Right lobe of liver (tissue), 6 donors: ENCODE data around the gene MFAP3. TPM values are rescaled to one million over a fixed set of nuclear protein-coding genes. Genes with fewer than 3 reads are reported as not detected.

Experiments
- ATAC-seq, 4 donors: fragments of 200-7000 bp; cut with Tn5 transposase; one replicate each; pipeline ENCODE4 v1.9.1; 2020; ENCODE audit warnings: mild to moderate bottlenecking in 4 of 4, moderate library complexity in 4 of 4
- DNase-seq, 3 donors: peaks; one replicate each; pipeline ENCODE4 v3.0.0-alpha.2; 2020
- H3K27ac ChIP-seq, 3 donors: fragments of 200-600 bp; one replicate each; pipeline ENCODE4 v1.8.0; 2022
- H3K27me3 ChIP-seq, 2 donors: fragments of 200-600 bp; one replicate each; pipeline ENCODE4 v1.8.0; 2022
- H3K36me3 ChIP-seq, 4 donors: fragments of 200-600 bp; sonication (generic) in 1 of 4; one replicate each; pipeline versions ENCODE4 v1.5.1 to v1.8.0; 2017 to 2022; ENCODE audit warnings: control low read depth in 1 of 4
- H3K4me1 ChIP-seq, 4 donors: fragments of 200-600 bp; sonication (generic) in 1 of 4; one replicate each; pipeline versions ENCODE4 v1.5.1 to v1.8.0; 2017 to 2022; ENCODE audit warnings: control low read depth in 1 of 4
- H3K4me3 ChIP-seq, 3 donors: fragments of 200-600 bp; one replicate each; pipeline ENCODE4 v1.8.0; 2022
- H3K9me3 ChIP-seq, 4 donors: fragments of 200-600 bp; sonication (generic) in 1 of 4; one replicate each; pipeline versions ENCODE4 v1.5.1 to v1.8.0; 2017 to 2022; ENCODE audit warnings: control low read depth in 1 of 4
- POLR2A ChIP-seq: fragments of 450-650 bp; IDR thresholded peaks from one replicate; pipeline ENCODE4 v1.6.1; 2017; ENCODE audit warnings: antibody characterized with exemption, mild to moderate bottlenecking
- WGBS: methylation state at CpG from one replicate; pipeline ENCODE4 v1.1.6; 2018; ENCODE audit warnings: low coverage, low lambda C conversion rate; ENCODE audit not compliant: insufficient coverage; ENCODE audit errors: missing lambda C conversion rate; 5-methylcytosine and 5-hydroxymethylcytosine counted together
- intact Hi-C, 2 donors: fragments of 100-400 bp; cut with DNase I; formaldehyde crosslinking; loops; one replicate each; pipeline versions ENCODE4 v1.11.2 to v1.14.1; 2022
- total RNA-seq, 6 experiments: library from RNA; depleted of rRNA in 2 of 6; stranded (reverse); fragments of >200 nt in 2 of 6; fragmentation: NEBNext Ultra II Directional in 3 of 6; extraction: Animal tissue kit (Norgen Biotek cat#: 25700) in 3 of 6; gene quantifications; one replicate each; pipeline versions ENCODE4 v1.1.0 to v1.2.4, GENCODE V29; 2016 to 2023
- TF ChIP-seq, protein P1 (sequence below), 4 donors: fragments of 200-600 bp in 3 of 4; fragments of 450-650 bp in 1 of 4; IDR thresholded peaks; one replicate each; pipeline versions ENCODE4 v1.5.1 to v1.8.0; 2016 to 2022; ENCODE audit warnings: antibody characterized with exemption in 4 of 4, mild to moderate bottlenecking in 2 of 4
- donor health status: DM: no; HTN: yes; CAD: no.
- donor health status: DM: no; HTN: no; CAD: no.
- donor health status: DM: no; HTN: no; CAD: no.
- donor health status: DM: no; HTN: yes; CAD: no.
- donor health status: DM: no; HTN: yes; CAD: no.

MFAP3 gene
- total RNA-seq, 6 experiments from 2014 or later: 14.8 to 29.8 (median 16.1) TPM

DNA sequence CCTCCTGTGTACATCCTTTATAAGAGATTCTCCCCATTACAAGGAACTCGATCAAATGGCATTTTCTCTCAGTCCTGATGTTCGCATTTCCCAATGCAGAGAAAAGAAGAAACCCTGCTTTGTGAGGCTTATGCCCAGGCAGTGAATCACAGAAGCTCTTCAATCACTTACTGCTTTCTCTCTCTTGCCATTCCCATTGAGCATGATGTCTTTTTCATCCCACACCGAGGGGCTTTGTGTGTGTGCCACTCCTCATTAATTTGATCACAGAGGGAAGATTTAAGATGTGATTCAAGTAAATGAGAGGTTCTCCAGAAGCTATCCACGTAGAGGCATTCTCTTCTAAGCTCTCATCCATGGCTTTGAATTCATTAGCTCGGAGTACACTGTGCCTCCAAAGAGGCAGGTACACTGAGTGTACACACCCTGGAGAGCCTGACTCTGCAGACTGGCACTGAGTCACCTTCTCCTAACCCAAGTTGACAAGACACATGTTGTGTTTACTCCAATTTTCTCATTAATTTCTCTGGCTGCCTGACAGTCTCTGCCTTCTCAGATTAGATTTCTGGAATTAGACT is 45.4 kb downstream of the MFAP3 start:
- Histone ChIP-seq H3K9me3 (no peaks in the 10 kb centered on the region), H3K27me3 (no peaks in the 10 kb centered on the region), H3K4me1 (no peaks in the 10 kb centered on the region), H3K27ac (no peak overlapping the region), H3K36me3 (no peaks in the 10 kb centered on the region), H3K4me3 (no peak overlapping the region)
- intact Hi-C loops: loop anchor here in 1 of 2 donors (10.0 kb wide), 1 partner anchor 101 kb away; no protein-coding TSS in a partner anchor
- no peak for DNase-seq
- WGBS: 84% methylated on average over 4 of the region's 5 CpGs
- TF ChIP-seq POLR2A: no peak
- TF ChIP-seq, protein P1, sequence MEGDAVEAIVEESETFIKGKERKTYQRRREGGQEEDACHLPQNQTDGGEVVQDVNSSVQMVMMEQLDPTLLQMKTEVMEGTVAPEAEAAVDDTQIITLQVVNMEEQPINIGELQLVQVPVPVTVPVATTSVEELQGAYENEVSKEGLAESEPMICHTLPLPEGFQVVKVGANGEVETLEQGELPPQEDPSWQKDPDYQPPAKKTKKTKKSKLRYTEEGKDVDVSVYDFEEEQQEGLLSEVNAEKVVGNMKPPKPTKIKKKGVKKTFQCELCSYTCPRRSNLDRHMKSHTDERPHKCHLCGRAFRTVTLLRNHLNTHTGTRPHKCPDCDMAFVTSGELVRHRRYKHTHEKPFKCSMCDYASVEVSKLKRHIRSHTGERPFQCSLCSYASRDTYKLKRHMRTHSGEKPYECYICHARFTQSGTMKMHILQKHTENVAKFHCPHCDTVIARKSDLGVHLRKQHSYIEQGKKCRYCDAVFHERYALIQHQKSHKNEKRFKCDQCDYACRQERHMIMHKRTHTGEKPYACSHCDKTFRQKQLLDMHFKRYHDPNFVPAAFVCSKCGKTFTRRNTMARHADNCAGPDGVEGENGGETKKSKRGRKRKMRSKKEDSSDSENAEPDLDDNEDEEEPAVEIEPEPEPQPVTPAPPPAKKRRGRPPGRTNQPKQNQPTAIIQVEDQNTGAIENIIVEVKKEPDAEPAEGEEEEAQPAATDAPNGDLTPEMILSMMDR (IDR thresholded peaks at IDR 0.05): no peak
- ATAC-seq: no peak

DNA sequence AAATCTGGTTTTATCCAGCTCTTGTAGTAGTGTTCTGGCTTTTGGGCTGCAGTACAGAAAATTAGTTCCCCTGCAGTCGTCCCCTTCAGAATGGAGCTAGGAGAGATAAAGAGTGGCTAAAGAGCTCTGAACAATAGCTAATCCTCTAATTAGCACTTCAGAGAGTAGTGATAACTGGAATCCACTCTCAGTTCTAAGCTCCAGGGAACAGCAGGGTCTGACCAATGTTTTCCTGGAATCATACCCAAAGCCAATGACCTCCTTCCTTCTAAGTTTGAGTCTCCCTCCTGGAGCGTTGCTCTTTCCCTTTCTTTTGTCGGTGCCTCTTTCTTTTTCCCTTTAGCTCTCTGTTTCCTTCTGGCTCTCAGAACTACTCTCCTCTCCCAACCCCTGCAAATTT is 47.4 kb downstream of the MFAP3 start:
- no peaks in the 10 kb centered on the region for H3K27me3 ChIP-seq
- ATAC-seq (no peak), DNase-seq (no peak)
- no peak overlapping the region for H3K4me3 ChIP-seq
- no peaks in the 10 kb centered on the region for H3K4me1 ChIP-seq
- H3K9me3 ChIP-seq: no peaks in the 10 kb centered on the region
- 53% methylated on average over 3 of the region's 3 CpGs for WGBS
- no peaks in the 10 kb centered on the region for H3K36me3 ChIP-seq
- intact Hi-C loops: loop anchor here in 1 of 2 donors (10.0 kb wide), 1 partner anchor 99 kb away; no protein-coding TSS in a partner anchor
- TF ChIP-seq, protein P1 (IDR thresholded peaks at IDR 0.05): no peak
- TF ChIP-seq POLR2A: no peak
- no peak overlapping the region for H3K27ac ChIP-seq

DNA sequence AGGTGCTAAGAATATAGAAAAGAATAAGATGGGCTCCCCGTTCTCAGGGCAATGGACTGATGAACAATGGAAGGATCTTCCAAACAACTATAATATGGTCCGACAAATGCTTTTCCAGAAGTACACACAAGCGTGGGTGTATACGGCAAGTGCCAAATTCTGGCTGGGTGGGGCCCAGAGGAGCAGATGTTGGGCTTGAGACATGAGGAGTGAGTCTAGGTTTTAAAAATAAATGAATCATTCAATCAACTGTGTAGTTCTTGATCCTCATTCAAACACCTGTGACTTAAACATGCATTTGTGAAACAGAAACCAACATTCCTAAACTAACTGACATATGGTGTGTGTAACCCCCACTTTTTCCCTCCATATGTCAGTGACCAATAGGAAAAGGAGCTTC is 47.9 kb downstream of the MFAP3 start:
- Histone ChIP-seq H3K4me3 (no peak overlapping the region), H3K36me3 (no peaks in the 10 kb centered on the region), H3K27ac (no peak overlapping the region), H3K27me3 (no peaks in the 10 kb centered on the region), H3K4me1 (no peaks in the 10 kb centered on the region), H3K9me3 (no peaks in the 10 kb centered on the region)
- no peak for TF ChIP-seq POLR2A
- TF ChIP-seq, protein P1 (IDR thresholded peaks at IDR 0.05): no peak
- 73% methylated on average over 4 of the region's 4 CpGs for WGBS
- DNase-seq (no peak), ATAC-seq (no peak)
- intact Hi-C loops: loop anchor here in 1 of 2 donors (10.0 kb wide), 1 partner anchor 98 kb away; no protein-coding TSS in a partner anchor

DNA sequence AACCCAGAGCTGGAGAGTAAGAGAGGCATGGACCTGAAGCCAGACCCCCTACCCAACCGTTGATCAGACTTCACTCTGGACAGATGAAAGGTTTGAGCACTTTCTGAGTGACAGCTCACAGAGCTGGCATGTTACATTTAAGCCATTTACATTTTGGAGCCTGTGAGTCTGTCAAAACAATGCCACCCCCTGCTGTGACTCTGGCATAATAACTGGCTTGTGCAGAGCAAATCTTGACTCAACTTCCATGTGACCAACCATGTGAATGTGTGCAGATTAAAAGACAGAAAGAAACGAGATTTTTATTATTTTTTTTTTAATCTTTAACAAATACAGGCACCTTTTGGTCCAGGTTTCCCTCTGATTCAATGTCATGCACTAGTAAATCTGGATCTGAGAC is 48.5 kb downstream of the MFAP3 start:
- no peak overlapping the region for H3K4me3 ChIP-seq
- WGBS: 11% methylated on average over 2 of the region's 2 CpGs
- ATAC-seq (no peak), DNase-seq (no peak)
- no peaks in the 10 kb centered on the region for H3K4me1 ChIP-seq
- no peak overlapping the region for H3K27ac ChIP-seq
- no peaks in the 10 kb centered on the region for H3K27me3 ChIP-seq
- intact Hi-C loops: loop anchor here in 1 of 2 donors (10.0 kb wide), 1 partner anchor 98 kb away; no protein-coding TSS in a partner anchor
- no peaks in the 10 kb centered on the region for H3K36me3 ChIP-seq
- no peaks in the 10 kb centered on the region for H3K9me3 ChIP-seq
- TF ChIP-seq, protein P1 (IDR thresholded peaks at IDR 0.05): no peak
- no peak for TF ChIP-seq POLR2A
